AG10803 (cell line): ENCODE measurements around the gene CPSF4.

Experiments used
- DNase-seq: peaks from one replicate; pipeline ENCODE4 v3.0.0; 2010; ENCODE audit warnings: low read depth
- H3K4me3 ChIP-seq: 2 replicates; pipeline ENCODE4 v1.5.1; 2011; ENCODE audit warnings: mild to moderate bottlenecking, low read length, control low read depth
- TF ChIP-seq, protein P1 (sequence below): conservative IDR thresholded peaks from 2 replicates; pipeline ENCODE4 v1.5.1; 2011; ENCODE audit warnings: mild to moderate bottlenecking, low read length, control low read depth, inconsistent platforms

The CPSF4 gene

DNA sequence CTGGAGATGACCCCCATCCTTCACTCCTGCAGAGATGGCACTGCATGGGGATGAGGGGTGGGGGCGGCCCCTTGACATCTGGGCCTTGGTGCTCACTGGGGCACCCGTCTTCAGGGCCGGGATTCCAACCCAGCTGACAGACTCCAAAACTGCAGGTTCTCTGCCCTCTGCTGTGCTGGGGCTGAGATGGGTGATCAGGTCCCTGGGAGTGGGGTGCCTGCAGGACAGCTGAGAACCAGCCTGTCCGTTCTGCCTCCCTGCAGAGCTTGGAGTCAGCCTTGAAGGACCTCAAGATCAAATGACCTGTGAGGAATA is 44.6 kb upstream of the CPSF4 start:
- no peak for DNase-seq
- TF ChIP-seq, protein P1, sequence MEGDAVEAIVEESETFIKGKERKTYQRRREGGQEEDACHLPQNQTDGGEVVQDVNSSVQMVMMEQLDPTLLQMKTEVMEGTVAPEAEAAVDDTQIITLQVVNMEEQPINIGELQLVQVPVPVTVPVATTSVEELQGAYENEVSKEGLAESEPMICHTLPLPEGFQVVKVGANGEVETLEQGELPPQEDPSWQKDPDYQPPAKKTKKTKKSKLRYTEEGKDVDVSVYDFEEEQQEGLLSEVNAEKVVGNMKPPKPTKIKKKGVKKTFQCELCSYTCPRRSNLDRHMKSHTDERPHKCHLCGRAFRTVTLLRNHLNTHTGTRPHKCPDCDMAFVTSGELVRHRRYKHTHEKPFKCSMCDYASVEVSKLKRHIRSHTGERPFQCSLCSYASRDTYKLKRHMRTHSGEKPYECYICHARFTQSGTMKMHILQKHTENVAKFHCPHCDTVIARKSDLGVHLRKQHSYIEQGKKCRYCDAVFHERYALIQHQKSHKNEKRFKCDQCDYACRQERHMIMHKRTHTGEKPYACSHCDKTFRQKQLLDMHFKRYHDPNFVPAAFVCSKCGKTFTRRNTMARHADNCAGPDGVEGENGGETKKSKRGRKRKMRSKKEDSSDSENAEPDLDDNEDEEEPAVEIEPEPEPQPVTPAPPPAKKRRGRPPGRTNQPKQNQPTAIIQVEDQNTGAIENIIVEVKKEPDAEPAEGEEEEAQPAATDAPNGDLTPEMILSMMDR = no peak
- H3K4me3 ChIP-seq = no peak overlapping the region

DNA sequence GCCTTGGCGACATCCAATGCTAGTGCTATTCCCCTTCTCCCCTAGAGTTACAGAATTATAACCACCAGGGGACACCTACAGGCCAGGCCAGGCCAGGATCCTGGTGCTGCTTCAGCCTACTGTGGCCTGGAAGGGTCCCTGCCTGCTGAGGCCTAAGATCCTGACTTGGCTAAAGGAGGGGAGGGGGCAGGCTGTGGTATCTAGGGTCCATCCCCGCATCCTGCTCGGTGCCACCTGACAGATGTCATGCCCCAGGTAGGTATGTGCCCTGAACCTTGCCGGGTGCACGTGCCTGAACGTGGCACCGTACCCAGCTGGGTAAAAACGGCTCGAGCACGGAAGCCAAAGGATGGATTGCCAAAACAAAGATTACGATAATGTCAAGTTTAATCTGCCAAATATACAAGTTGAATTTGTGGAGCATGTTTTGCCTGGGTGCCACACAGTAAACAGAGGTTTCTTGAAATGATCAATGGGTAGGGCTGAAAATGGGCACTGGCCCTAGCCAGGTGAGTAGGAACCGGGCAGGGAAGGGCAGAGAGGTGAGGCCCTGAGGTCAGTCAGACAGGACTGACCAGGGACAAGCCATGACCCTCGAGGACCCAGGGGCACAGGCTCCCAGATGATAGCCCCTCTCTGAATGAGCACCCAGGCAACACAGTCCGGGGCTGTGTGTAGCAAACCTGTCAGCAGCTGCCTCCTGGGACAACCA is 43.0 kb upstream of the CPSF4 start:
- TF ChIP-seq, protein P1 = 0 out of 2 replicates have a peak, but pooled peaks have one; percentile 8
- DNase-seq = no peak
- H3K4me3 ChIP-seq = no peak overlapping the region

DNA sequence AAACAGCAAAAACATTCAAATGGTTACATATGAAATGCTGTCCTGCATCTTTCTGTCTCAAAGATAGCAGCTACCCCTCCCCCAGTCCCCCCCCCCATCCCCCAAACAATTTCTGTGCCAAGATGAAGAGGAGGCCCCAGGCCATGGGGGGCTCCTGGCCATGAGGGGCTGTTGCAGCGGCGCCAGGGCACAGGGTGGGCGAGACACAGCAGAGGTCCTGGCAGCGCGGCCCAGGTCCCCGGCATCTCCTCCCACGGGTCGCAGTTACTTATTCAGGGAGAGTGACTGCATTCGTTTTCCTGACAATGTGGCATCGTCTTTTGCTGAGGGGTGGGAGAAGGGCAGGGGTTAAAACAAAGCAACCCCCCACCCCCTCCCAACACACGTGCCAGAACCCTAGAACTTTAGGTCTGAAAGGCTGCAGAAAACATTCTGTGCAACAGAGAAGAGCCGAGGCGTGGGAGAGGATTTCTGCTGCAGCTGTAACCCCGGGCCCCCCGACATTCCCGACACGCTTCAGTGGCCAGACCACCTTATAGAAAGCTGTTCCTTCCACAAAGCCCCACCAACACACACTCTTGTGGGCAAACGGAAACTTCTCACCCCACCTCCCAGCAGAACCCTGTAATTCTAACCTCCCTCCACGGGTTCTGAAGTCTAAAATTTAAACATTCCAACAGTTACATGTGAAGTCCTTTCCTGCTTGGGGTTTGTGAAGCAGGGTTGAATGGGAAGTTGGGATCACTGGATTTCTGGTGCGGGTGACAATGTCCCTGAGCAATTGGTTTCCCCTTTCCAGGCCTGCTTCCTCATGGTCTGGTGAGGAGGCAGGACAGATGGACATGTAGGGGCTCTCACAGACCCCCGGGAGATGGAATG is 42.1 kb upstream of the CPSF4 start:
- TF ChIP-seq, protein P1 = no peak
- no peak overlapping the region for H3K4me3 ChIP-seq
- DNase-seq = no peak

DNA sequence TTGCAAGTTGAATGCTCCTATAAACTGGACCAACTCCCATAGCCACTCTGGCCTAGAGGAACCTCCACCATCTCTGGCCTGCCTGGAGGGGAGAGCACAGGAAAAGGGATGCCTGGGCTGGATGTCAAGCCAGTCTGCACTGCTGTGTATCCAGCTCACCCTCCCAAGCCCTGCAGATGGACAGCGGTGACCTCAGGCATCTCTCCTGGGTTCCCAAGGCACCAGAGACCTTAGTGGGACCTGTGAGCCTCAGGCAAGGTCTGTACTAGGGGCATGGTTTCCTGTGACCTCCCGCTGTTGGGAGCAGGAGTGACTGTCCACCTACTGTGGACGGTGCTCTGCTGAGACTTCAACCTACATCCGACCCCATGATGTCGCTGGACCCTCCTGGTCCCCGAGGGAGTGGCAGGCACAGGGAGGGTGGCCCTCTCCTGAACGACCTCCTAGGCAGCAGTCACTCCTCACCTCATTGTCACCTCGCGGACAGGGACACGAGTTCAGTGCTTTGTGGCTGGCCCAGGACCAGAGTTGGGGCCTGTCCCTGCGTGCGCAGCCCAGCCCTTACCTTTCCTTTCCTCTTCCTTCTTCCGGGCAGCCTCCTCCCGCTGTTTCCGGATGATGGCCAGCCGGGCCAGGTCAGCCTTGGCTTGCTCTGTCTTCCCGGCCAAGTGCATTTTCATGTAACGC is 41.3 kb upstream of the CPSF4 start:
- TF ChIP-seq, protein P1 = no peak
- DNase-seq = no peak
- H3K4me3 ChIP-seq = no peak overlapping the region

DNA sequence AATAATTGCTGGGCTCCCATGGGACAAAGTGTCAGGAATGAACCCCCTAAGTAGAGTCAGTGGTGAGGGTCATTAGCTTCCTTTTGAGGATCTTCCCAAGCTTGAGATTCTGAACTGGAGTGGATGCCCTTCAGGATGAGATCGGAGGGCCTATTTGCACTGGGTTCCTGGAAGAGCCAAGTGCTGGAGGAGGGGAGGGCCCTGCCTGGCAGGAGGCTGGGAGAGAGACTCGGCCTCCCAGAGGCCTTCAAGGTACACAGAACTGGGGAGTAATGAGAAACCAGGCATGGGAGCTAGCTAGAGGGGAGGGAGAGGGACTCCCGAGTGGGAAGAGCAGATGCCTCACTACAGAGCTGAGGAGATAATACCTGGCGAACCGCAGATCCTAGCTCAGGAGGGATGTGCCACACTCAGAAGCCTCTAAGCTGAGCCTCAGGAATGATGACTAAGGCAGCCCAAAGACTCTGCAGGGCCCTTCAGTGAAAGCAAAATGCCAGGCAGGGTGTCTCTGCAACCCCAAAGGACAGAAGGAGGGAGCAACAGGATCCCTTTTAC is 39.8 kb upstream of the CPSF4 start:
- H3K4me3 ChIP-seq = no peak overlapping the region
- DNase-seq = no peak
- TF ChIP-seq, protein P1 = no peak

DNA sequence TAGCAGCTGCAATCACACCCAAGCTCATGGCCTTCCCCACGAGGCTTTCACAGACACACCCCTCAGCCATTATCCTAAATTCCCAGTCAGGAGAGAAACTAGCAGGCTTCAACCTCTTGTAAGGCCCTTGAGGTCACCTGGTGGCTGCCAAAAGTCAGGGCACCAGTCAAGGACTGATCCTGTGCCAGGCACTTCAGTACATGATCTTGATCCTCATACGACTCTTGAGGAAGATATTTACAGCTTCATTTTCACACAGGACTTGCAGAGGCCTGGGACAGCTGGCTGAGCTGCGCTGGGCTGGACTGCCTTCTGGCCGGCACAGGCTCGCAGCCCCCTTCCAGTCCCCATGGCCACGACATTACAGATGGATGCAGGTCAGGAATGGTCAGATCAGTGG is 39.1 kb upstream of the CPSF4 start:
- H3K4me3 ChIP-seq = no peak overlapping the region
- no peak for DNase-seq
- TF ChIP-seq, protein P1 = no peak
